AG04450 (cell line): Measurements from ENCODE around the gene AUH. TPM values are rescaled to one million over a fixed set of nuclear protein-coding genes. Genes with fewer than 3 reads are reported as not detected.

ENCODE experiments used
- CTCF ChIA-PET: fragments of 300-600, 350-600 bp; formaldehyde crosslinking; extraction: SDS; loops from one replicate; lab custom pipeline; 2022; ENCODE audit warnings: antibody characterized with exemption, inconsistent platforms; lab: Charles Lee
- POLR2A ChIA-PET: fragments of 350-600 bp; formaldehyde crosslinking; extraction: SDS; loops from one replicate; lab custom pipeline; 2021; ENCODE audit warnings: antibody characterized with exemption, inconsistent platforms; lab: Yijun Ruan, JAX
- DNase-seq: peaks from one replicate; pipeline ENCODE4 v3.0.0-alpha.2; 2011; ENCODE audit warnings: low read depth, low spot score
- H3K27ac ChIP-seq: one replicate; pipeline ENCODE4 v1.5.1; 2012; ENCODE audit warnings: low read depth, low read length, control low read depth
- H3K27me3 ChIP-seq: one replicate; pipeline ENCODE4 v1.6.0; 2012; ENCODE audit warnings: low read length; ENCODE audit not compliant: control insufficient read depth, insufficient read depth
- H3K4me3 ChIP-seq: 2 replicates; pipeline ENCODE4 v1.5.1; 2011; ENCODE audit warnings: mild to moderate bottlenecking, low read depth, low read length, control low read depth
- H3K9me3 ChIP-seq: 2 replicates; pipeline ENCODE4 v1.5.1; 2012; ENCODE audit warnings: low read length; ENCODE audit not compliant: control insufficient read depth, insufficient read depth
- CTCF ChIP-seq: IDR thresholded peaks from 2 replicates; pipeline ENCODE4 v1.5.1; 2011; ENCODE audit warnings: low read depth, low read length, control low read depth, inconsistent platforms
- polyA plus RNA-seq: library from polyadenylated mRNA; depleted of rRNA; stranded (reverse); fragments of >200 nt; gene quantifications from 2 replicates; pipeline ENCODE4 v1.2.3, GENCODE V29; 2011

Gene AUH
- polyA plus RNA-seq, 1 experiment: 9.1 TPM

GRCh38 chr9:91261417-91261816, 100.3 kb downstream of the AUH start:
- ChIA-PET POLR2A (no interaction called here), CTCF (no interaction called here)
- H3K4me3 ChIP-seq: no peak overlapping the region
- H3K9me3 ChIP-seq: no peaks in the 10 kb centered on the region
- no peak for DNase-seq
- TF ChIP-seq CTCF: no peak
- no peak overlapping the region for H3K27ac ChIP-seq
- H3K27me3 ChIP-seq: no peaks in the 10 kb centered on the region

DNA sequence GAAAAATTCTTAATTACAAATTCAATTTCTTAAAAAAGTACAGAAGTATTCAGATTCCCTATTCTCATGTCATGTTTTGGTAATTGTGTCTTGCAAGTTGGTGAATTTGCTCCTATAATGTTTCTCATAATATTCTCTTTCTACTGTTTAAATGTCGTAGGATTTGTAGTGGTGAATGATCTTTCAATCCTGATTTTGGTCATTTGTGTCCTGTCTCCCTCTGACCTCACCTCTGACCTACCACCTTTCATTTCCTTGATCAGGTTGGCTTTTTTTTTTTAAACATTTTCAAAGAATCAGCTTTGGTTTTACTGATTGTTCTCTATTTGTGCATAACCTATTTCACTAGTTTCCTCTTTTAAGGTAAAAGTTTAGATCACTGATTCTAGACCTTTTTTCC, 102.6 kb downstream of the AUH start:
- no peak for TF ChIP-seq CTCF
- DNase-seq: no peak
- Histone ChIP-seq H3K27ac (no peak overlapping the region), H3K9me3 (no peaks in the 10 kb centered on the region), H3K27me3 (no peaks in the 10 kb centered on the region), H3K4me3 (no peak overlapping the region)
- POLR2A ChIA-PET: no interaction called here
- CTCF ChIA-PET: no interaction called here

DNA sequence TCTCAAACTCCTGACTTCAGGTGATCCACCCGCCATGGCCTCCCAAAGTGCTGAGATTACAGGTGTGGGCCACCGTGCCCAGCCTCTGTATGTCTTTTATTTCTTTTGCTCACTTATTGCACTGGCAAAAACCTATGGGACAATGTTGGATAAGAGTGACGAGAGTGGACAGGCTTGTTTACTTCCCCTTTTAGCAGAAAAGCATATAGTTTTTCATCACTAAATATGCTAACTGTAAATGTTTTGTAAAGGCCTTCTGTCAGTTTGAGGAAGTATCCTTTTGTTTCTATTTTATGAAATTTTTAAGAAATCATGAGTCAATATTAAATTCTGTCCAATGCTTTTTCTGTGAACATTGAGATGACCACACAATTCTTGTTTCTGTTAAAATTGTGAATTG, 103.3 kb downstream of the AUH start:
- Histone ChIP-seq H3K27me3 (no peaks in the 10 kb centered on the region), H3K4me3 (no peak overlapping the region), H3K27ac (no peak overlapping the region), H3K9me3 (no peaks in the 10 kb centered on the region)
- DNase-seq: no peak
- POLR2A ChIA-PET: no interaction called here
- CTCF ChIA-PET: no interaction called here
- no peak for TF ChIP-seq CTCF

DNA sequence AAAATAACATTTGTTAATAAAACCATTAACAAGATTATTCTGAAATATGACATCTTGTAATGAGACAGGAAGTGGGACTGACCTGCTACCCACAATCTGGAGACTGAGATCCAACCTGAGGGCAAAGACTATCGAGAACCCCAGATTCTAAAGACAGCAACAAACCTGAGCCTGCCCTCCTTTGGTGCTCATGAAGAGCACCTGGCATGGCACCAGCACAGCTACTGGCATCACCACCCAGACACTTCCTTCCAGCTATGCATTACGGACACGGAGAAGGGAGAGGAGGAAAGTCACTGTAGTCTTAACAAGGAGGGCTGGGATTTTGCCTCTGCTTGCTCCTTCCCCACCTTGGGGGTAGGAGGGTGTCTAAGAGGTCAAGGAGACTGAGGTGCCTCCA, 105.5 kb downstream of the AUH start:
- H3K27me3 ChIP-seq: no peaks in the 10 kb centered on the region
- TF ChIP-seq CTCF: no peak
- H3K9me3 ChIP-seq: no peaks in the 10 kb centered on the region
- H3K4me3 ChIP-seq: no peak overlapping the region
- CTCF ChIA-PET: no interaction called here
- H3K27ac ChIP-seq: no peak overlapping the region
- no peak for DNase-seq
- POLR2A ChIA-PET: interaction anchor here (1.4 kb wide), 1 partner anchor 58 kb away, joined by 3 read pairs; no protein-coding TSS in a partner anchor

DNA sequence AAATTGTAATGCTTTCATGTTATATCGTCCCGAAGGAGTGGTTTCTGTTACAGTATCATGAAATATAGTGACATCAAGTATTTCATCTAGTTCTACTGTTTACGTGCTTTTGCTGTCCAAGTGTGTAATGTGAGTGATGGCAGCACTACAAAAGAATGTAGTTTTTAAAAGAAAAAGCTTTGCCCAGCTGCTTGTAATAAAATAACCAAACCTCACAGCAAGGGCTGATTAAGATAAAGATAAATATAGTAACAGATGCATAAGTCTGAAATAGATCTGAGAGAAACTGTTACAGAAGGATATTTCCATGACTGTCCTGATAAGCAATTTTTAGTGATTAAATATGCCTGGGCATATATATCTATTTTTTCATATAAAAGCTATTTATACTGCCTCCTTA, 106.4 kb downstream of the AUH start:
- Histone ChIP-seq H3K4me3 (no peak overlapping the region), H3K9me3 (no peaks in the 10 kb centered on the region), H3K27me3 (no peaks in the 10 kb centered on the region), H3K27ac (no peak overlapping the region)
- no peak for TF ChIP-seq CTCF
- ChIA-PET CTCF (interaction anchor here (0.5 to 0.8 kb wide), 2 partner anchors 157 to 339 kb away, joined by 3 to 4 read pairs; no protein-coding TSS in a partner anchor), POLR2A (interaction anchor here (1.4 kb wide), 1 partner anchor 58 kb away, joined by 3 read pairs; no protein-coding TSS in a partner anchor)
- DNase-seq: peak; percentile 39
